Epithelial cell of proximal tubule (primary cell): Measurements from ENCODE around the gene DCTPP1. TPM values are rescaled to one million over a fixed set of nuclear protein-coding genes. Genes with fewer than 3 reads are reported as not detected.
"Not testable (repeated sequence)": the region's sequence is repeated elsewhere in the genome, so short reads cannot be mapped to it uniquely, and the experiment has no call there.

Source experiments
- DNase-seq: peaks from one replicate; pipeline ENCODE4 v3.0.0-alpha.2; 2011; ENCODE audit warnings: low read depth
- H3K4me3 ChIP-seq: 2 replicates; pipeline ENCODE4 v1.5.1; 2011; ENCODE audit warnings: low read depth, mild to moderate bottlenecking, low read length
- total RNA-seq: library from RNA; depleted of rRNA; stranded (reverse); fragments of >200 nt; gene quantifications from 2 replicates; pipeline ENCODE4 v1.2.3, GENCODE V29; 2015
- TF ChIP-seq, protein P1 (sequence below): conservative IDR thresholded peaks from 2 replicates; pipeline ENCODE4 v1.5.1; 2012; ENCODE audit warnings: low read depth, mild to moderate bottlenecking, low read length

DCTPP1 gene
- total RNA-seq, 1 donor from 2014 or later, result 108 TPM

DNA sequence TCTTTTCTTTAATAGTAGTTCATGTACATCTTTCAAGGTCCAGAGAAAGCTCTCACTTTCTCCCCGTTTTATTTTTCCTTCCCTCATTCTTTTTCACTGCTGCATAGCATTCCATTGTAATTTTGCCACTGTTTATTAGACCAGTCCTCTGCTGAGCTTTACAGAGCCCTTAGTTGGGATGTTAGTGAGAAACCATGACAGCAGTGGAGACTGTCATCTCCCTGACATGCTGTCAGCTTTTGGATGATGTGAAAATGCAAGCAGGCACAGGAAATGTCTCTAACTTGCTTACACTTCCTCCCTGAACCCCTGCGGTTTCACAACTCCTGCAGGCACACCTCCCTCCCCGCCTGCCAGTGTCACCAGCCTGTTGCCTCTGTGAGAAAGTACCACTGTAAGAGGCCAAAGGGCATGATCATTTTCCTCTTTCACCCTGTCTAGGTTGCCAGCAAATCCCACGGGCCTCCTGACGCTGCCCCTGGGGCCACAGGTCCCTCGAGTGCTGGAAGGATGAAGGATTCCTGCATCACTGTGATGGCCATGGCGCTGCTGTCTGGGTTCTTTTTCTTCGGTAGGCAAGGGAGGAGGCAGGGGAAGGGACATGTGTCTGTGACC, 42.6 kb upstream of the DCTPP1 start, which contains the start of gene ITGAL:
Gene ITGAL (plus strand): TSS at position 415 of the 615 bp plus-strand sequence. CDS start 96 bp downstream, at position 511.
- TF ChIP-seq, protein P1, sequence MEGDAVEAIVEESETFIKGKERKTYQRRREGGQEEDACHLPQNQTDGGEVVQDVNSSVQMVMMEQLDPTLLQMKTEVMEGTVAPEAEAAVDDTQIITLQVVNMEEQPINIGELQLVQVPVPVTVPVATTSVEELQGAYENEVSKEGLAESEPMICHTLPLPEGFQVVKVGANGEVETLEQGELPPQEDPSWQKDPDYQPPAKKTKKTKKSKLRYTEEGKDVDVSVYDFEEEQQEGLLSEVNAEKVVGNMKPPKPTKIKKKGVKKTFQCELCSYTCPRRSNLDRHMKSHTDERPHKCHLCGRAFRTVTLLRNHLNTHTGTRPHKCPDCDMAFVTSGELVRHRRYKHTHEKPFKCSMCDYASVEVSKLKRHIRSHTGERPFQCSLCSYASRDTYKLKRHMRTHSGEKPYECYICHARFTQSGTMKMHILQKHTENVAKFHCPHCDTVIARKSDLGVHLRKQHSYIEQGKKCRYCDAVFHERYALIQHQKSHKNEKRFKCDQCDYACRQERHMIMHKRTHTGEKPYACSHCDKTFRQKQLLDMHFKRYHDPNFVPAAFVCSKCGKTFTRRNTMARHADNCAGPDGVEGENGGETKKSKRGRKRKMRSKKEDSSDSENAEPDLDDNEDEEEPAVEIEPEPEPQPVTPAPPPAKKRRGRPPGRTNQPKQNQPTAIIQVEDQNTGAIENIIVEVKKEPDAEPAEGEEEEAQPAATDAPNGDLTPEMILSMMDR, result no peak
- no peak for DNase-seq
- no peak within 1 kb of the TSS for H3K4me3 ChIP-seq

DNA sequence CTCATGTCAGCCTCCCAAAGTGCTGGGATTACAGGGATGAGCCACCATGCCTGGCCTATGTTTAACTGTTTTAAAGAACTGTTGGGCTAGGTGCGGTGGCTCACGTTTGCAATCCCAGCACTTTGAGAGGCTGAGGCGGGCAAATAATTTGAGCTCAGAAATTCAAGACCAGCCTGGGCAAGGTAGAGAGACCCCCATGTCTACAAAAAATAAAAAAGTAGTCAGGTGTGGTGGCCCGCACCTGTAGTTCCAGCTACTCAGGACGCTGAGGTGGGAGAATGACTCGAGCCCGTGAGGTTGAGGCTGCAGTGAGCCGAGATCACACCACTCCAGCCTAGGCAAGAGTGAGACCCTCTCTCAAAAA, 40.8 kb upstream of the DCTPP1 start:
- TF ChIP-seq, protein P1, result no peak
- no peak for DNase-seq
- no peak overlapping the region for H3K4me3 ChIP-seq

- DNase-seq, result no peak
- H3K4me3 ChIP-seq, result no peak overlapping the region
- TF ChIP-seq, protein P1, result no peak
Measured at GRCh38 chr16:30470170-30470512, 40.3 kb upstream of the DCTPP1 start.

DNA sequence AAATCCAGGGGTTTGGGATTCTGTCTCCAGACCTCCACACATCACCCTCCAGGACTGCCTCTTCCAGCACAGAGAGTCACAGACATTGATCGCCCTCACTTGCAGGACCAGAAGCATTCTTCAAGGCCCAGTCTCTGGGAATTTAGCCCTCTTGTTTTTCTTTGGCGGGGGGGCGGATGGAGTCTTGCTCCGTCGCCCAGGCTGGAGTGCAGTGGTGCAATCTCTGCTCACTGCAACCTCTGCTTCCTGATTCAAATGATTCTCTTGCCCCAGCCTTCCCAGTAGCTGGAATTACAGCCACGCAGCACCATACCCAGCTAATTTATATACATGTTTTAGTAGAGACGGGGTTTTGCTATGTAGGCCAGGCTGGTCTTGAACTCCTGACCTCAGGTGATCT, 34.2 kb upstream of the DCTPP1 start:
- no peak for DNase-seq

GRCh38 chr16:30461426-30461825, 31.6 kb upstream of the DCTPP1 start:
- H3K4me3 ChIP-seq, DNase-seq: not testable (repeated sequence)

More for the DNA sequence above, 34.2 kb upstream of the DCTPP1 start:
- TF ChIP-seq, protein P1, result no peak
- no peak overlapping the region for H3K4me3 ChIP-seq

- TF ChIP-seq, protein P1, result no peak
- H3K4me3 ChIP-seq, result no peak overlapping the region
- DNase-seq, result no peak
Measured at GRCh38 chr16:30459456-30459855, 29.6 kb upstream of the DCTPP1 start.

- H3K4me3 ChIP-seq, result no peak overlapping the region
- TF ChIP-seq, protein P1, result no peak
- no peak for DNase-seq
Measured at GRCh38 chr16:30458561-30459394, 28.9 kb upstream of the DCTPP1 start.
